ENCODE measurements around the gene NUAK1.

The NUAK1 gene

GRCh38 chr12:106080041-106080790 is 58.5 kb downstream of the NUAK1 start:
- DNase-seq: no peak

- DNase-seq: no peak
Measured at GRCh38 chr12:106079148-106079738, 59.5 kb downstream of the NUAK1 start.

- no peak for DNase-seq
Measured at GRCh38 chr12:106078358-106079010, 60.3 kb downstream of the NUAK1 start.

- DNase-seq: no peak
Measured at GRCh38 chr12:106074706-106075392, 63.9 kb downstream of the NUAK1 start.

- DNase-seq: no peak
Measured at GRCh38 chr12:106074361-106074705, 64.4 kb downstream of the NUAK1 start.

- DNase-seq: no peak
Measured at GRCh38 chr12:106073179-106073578, 65.6 kb downstream of the NUAK1 start.

- no peak for DNase-seq
Measured at GRCh38 chr12:106072751-106073150, 66.0 kb downstream of the NUAK1 start.

GRCh38 chr12:106071686-106072085 is 67.1 kb downstream of the NUAK1 start:
- no peak for DNase-seq

GRCh38 chr12:106070611-106071010 is 68.1 kb downstream of the NUAK1 start:
- no peak for DNase-seq

GRCh38 chr12:106070147-106070546 is 68.6 kb downstream of the NUAK1 start:
- DNase-seq: no peak

GRCh38 chr12:106068296-106068695 is 70.5 kb downstream of the NUAK1 start:
- no peak for DNase-seq

- no peak for DNase-seq
Measured at GRCh38 chr12:106067606-106068205, 71.0 kb downstream of the NUAK1 start.

GRCh38 chr12:106066726-106067325 is 71.9 kb downstream of the NUAK1 start:
- no peak for DNase-seq

- DNase-seq: no peak
Measured at GRCh38 chr12:106066051-106066705, 72.6 kb downstream of the NUAK1 start.

GRCh38 chr12:106065506-106065905 is 73.2 kb downstream of the NUAK1 start:
- no peak for DNase-seq

GRCh38 chr12:106064721-106065021 is 74.1 kb downstream of the NUAK1 start:
- no peak for DNase-seq

- no peak for DNase-seq
Measured at GRCh38 chr12:106063826-106064720, 74.7 kb downstream of the NUAK1 start.

- DNase-seq: no peak
Measured at GRCh38 chr12:106062693-106063092, 76.1 kb downstream of the NUAK1 start.

GRCh38 chr12:106058256-106059182 is 80.2 kb downstream of the NUAK1 start:
- no peak for DNase-seq

GRCh38 chr12:106054049-106054448 is 84.7 kb downstream of the NUAK1 start:
- DNase-seq: no peak

Measured in activated T-cell treated with anti-CD3 and anti-CD28 coated beads, Interleukin-2, amount 50 U/mL, for 1 hour (primary cell).